A549 (cell line): Measurements from ENCODE around the gene AGRN. TPM values are rescaled to one million over a fixed set of nuclear protein-coding genes. Genes with fewer than 3 reads are reported as not detected.

Source experiments
- ATAC-seq, 2 experiments: fragments of 200-7000 bp in 1 of 2; fragments of >200 bp in 1 of 2; cut with Nextera tagmentation in 1 of 2; cut with Tn5 transposase in 1 of 2; 3 replicates each; pipeline versions ENCODE4 v1.8.0 to v1.9.1; 2018 to 2020; ENCODE audit warnings: mild to moderate bottlenecking in 1 of 2, moderate library complexity in 1 of 2
- CTCF ChIA-PET: fragments of 300-600 bp; sonication (Branson Sonifier 250); formaldehyde crosslinking; extraction: SDS; loops from one replicate; lab custom pipeline; 2021; ENCODE audit warnings: antibody characterized with exemption, inconsistent platforms; lab: Yijun Ruan, JAX
- POLR2A ChIA-PET: fragments of 350-600 bp; formaldehyde crosslinking; extraction: SDS; loops from one replicate; lab custom pipeline; 2021; ENCODE audit warnings: antibody characterized with exemption, inconsistent platforms; lab: Yijun Ruan, JAX
- DNase-seq, 2 experiments: peaks; one replicate each; pipeline versions ENCODE4 v3.0.0 to v3.0.0-alpha.2; 2011 to 2016; ENCODE audit warnings: low read depth in 1 of 2, low spot score in 1 of 2
- FAIRE-seq: peaks from 2 replicates; lab custom pipeline; 2011; peaks lifted over from hg19 to GRCh38; lab: Jason Lieb, UNC
- H3K27ac ChIP-seq, 2 experiments: fragments of >200 bp; sonication (Bioruptor Twin); formaldehyde crosslinking; 3 replicates each; pipeline ENCODE4 v1.5.1; 2016 to 2017
- H3K4me1 ChIP-seq: fragments of >200 bp; sonication (Bioruptor Twin); formaldehyde crosslinking; 3 replicates; pipeline ENCODE4 v1.6.1; 2016
- H3K4me2 ChIP-seq: fragments of >200 bp; sonication (Bioruptor Twin); formaldehyde crosslinking; 3 replicates; pipeline ENCODE4 v1.6.1; 2016
- H3K4me3 ChIP-seq: fragments of >200 bp; sonication (Bioruptor Twin); formaldehyde crosslinking; 3 replicates; pipeline ENCODE4 v1.5.1; 2016
- H3K9me3 ChIP-seq: fragments of >200 bp; sonication (Bioruptor Twin); formaldehyde crosslinking; 3 replicates; pipeline ENCODE4 v1.6.1; 2016
- BHLHE40 ChIP-seq: IDR thresholded peaks from 2 replicates; pipeline ENCODE4 v1.6.1; 2012; ENCODE audit warnings: low read depth, low read length, inconsistent platforms
- CBX8 ChIP-seq: fragments of 200-600 bp; sonication (generic); IDR thresholded peaks from 2 replicates; pipeline ENCODE4 v1.6.1; 2016
- CHD2 ChIP-seq: fragments of 150-350 bp; IDR thresholded peaks from 2 replicates; pipeline ENCODE4 v1.6.1; 2014; ENCODE audit warnings: low read length; ENCODE audit not compliant: partially characterized antibody
- EHMT2 ChIP-seq: fragments of 200-600 bp; sonication (generic); IDR thresholded peaks from 2 replicates; pipeline ENCODE4 v1.6.1; 2016; ENCODE audit warnings: antibody characterized with exemption, low read depth, mild to moderate bottlenecking, moderate library complexity
- HDAC2 ChIP-seq: fragments of 200-600 bp; sonication (generic); IDR thresholded peaks from 2 replicates; pipeline ENCODE4 v1.6.1; 2016
- HOXA7 ChIP-seq: fragments of 250-450 bp; sonication (Bioruptor Pico); IDR thresholded peaks from 2 replicates; pipeline ENCODE4 v1.5.0; 2020; ENCODE audit warnings: mild to moderate bottlenecking, moderate library complexity
- HOXB13 ChIP-seq: fragments of 250-450 bp; sonication (Bioruptor Pico); IDR thresholded peaks from 2 replicates; pipeline ENCODE4 v1.5.0; 2020; ENCODE audit warnings: low read depth, mild to moderate bottlenecking, moderate library complexity
- HOXB5 ChIP-seq: fragments of 250-450 bp; sonication (Bioruptor Pico); IDR thresholded peaks from 2 replicates; pipeline ENCODE4 v1.5.0; 2020; ENCODE audit warnings: mild to moderate bottlenecking, moderate library complexity
- JUNB ChIP-seq: fragments of >200 bp; sonication (Bioruptor Twin); formaldehyde crosslinking; IDR thresholded peaks from 2 replicates; pipeline ENCODE4 v1.6.1; 2016
- MAFK ChIP-seq: fragments of 450-650 bp; IDR thresholded peaks from 2 replicates; pipeline ENCODE4 v1.6.1; 2014; ENCODE audit not compliant: partially characterized antibody
- MAZ ChIP-seq: fragments of 150-350 bp; IDR thresholded peaks from 2 replicates; pipeline ENCODE4 v1.6.1; 2014; ENCODE audit warnings: antibody characterized with exemption, low read depth, low read length, borderline replicate concordance
- MYC ChIP-seq: IDR thresholded peaks from 2 replicates; pipeline ENCODE4 v1.6.1; 2012; ENCODE audit warnings: mild to moderate bottlenecking, inconsistent platforms, low read length, improper control_type of control experiment, borderline replicate concordance
- NFE2L2 ChIP-seq: fragments of 150-350 bp; conservative IDR thresholded peaks from 2 replicates; pipeline ENCODE4 v1.6.1; 2014; ENCODE audit warnings: low read length
- PHF8 ChIP-seq: fragments of 200-600 bp; sonication (generic); IDR thresholded peaks from 2 replicates; pipeline ENCODE4 v1.6.1; 2016; ENCODE audit warnings: low read depth, mild to moderate bottlenecking, antibody characterized with exemption, moderate library complexity, borderline replicate concordance
- RFX5 ChIP-seq: fragments of 450-650 bp; IDR thresholded peaks from 2 replicates; pipeline ENCODE4 v1.7.1; 2014; ENCODE audit warnings: antibody characterized with exemption, mild to moderate bottlenecking, moderate library complexity
- SMC3 ChIP-seq: fragments of >200 bp; sonication (Bioruptor Twin); formaldehyde crosslinking; IDR thresholded peaks from 3 replicates; pipeline ENCODE4 v1.6.1; 2018; ENCODE audit warnings: inconsistent platforms
- TFCP2L1 ChIP-seq: fragments of 250-450 bp; sonication (Bioruptor Pico); IDR thresholded peaks from 2 replicates; pipeline ENCODE4 v1.5.0; 2021; ENCODE audit warnings: mild to moderate bottlenecking
- TP53 ChIP-seq: fragments of 250-450 bp; sonication (Bioruptor Pico); IDR thresholded peaks from 2 replicates; pipeline ENCODE4 v1.5.0; 2021; ENCODE audit warnings: mild to moderate bottlenecking, moderate library complexity
- ZC3H11A ChIP-seq: fragments of 450-650 bp; IDR thresholded peaks from 2 replicates; pipeline ENCODE4 v1.6.1; 2014; ENCODE audit warnings: antibody characterized with exemption, mild to moderate bottlenecking
- WGBS: methylation state at CpG from one replicate; pipeline ENCODE4 v1.1.6; 2017; ENCODE audit errors: missing lambda C conversion rate; 5-methylcytosine and 5-hydroxymethylcytosine counted together
- polyA plus RNA-seq, 4 experiments: library from polyadenylated mRNA; depleted of rRNA in 3 of 4; stranded (reverse); fragments of >200 nt; fragmentation: RNase III in 1 of 4; extraction: RNeasy Plus Mini Kit Qiagen cat#74134 plus additional on column Dnase treatment in 1 of 4; gene quantifications; 2 replicates in 3 of 4; 3 replicates in 1 of 4; pipeline ENCODE4 v1.2.3, GENCODE V29; 2011 to 2017
- TF ChIP-seq, protein P1 (sequence below): IDR thresholded peaks from 2 replicates; pipeline ENCODE4 v1.6.1; 2012
- TF ChIP-seq, protein P2 (sequence below): fragments of >200 bp; sonication (Bioruptor Twin); formaldehyde crosslinking; IDR thresholded peaks from 2 replicates; pipeline ENCODE4 v1.6.1; 2016
- TF ChIP-seq, protein P3 (sequence below): fragments of >200 bp; sonication (Bioruptor Twin); formaldehyde crosslinking; IDR thresholded peaks from 3 replicates; pipeline ENCODE4 v1.5.1; 2016
- TF ChIP-seq, protein P4 (sequence below): fragments of 200-600 bp; sonication (generic); IDR thresholded peaks from 2 replicates; pipeline ENCODE4 v1.6.1; 2016; ENCODE audit warnings: antibody characterized with exemption, mild to moderate bottlenecking, moderate library complexity

AGRN gene
- polyA plus RNA-seq, 2 of the 4 experiments (the other 2 are of a cell fraction) = 23.9 to 90.9 TPM

DNA sequence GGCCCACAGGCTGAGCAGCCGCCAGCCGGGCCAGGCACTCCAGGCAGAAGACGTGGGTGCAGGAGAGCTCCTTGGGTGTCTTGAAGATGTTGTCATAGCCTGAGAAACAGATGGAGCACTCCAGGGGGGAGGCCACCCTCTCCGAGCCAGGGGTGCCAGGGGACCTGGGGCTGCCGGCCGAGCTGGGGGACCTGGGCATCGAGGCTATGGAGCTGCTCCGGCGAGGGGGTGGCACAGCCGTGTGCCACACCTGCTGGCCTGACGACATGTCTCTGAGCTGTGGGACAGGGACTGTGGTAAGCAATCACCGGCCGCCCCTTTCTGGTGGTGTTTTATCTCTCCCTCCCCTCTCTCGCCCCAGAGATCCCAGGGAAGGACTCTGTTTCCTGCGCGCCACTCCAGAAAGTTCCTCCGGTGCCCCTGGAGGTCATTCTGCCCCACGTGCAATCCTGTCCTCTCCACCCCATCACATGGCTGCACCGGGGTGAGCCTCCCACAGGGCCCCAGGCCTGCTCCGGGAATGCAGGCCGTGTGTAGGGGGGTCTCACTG lies 52.5 kb downstream of the AGRN start:
- FAIRE-seq (no peak), ATAC-seq (no peak), DNase-seq (no peak)
- H3K27ac ChIP-seq = peak overlapping the region in 1 of 2 experiments; percentile 18; a peak in 1 of 6 replicates
- H3K4me2 ChIP-seq = no peak overlapping the region
- no peak overlapping the region for H3K4me3 ChIP-seq
- CTCF ChIA-PET = interaction anchor here (1.3 to 2.0 kb wide), 3 partner anchors 8 to 70 kb away, joined by 3 to 6 read pairs (median 5); no protein-coding TSS in a partner anchor
- no peak for TF ChIP-seq RFX5
- no peak for TF ChIP-seq TFCP2L1 (CRISPR knock-in tag)
- TF ChIP-seq HDAC2 = no peak
- no peak for TF ChIP-seq CBX8
- TF ChIP-seq EHMT2 = no peak
- no peak for TF ChIP-seq MYC
- TF ChIP-seq, protein P1, sequence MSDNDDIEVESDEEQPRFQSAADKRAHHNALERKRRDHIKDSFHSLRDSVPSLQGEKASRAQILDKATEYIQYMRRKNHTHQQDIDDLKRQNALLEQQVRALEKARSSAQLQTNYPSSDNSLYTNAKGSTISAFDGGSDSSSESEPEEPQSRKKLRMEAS = no peak
- TF ChIP-seq, protein P2, sequence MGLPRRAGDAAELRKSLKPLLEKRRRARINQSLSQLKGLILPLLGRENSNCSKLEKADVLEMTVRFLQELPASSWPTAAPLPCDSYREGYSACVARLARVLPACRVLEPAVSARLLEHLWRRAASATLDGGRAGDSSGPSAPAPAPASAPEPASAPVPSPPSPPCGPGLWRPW = no peak
- no peak for TF ChIP-seq NFE2L2
- no peak for TF ChIP-seq TP53 (CRISPR knock-in tag)
- TF ChIP-seq, protein P3, sequence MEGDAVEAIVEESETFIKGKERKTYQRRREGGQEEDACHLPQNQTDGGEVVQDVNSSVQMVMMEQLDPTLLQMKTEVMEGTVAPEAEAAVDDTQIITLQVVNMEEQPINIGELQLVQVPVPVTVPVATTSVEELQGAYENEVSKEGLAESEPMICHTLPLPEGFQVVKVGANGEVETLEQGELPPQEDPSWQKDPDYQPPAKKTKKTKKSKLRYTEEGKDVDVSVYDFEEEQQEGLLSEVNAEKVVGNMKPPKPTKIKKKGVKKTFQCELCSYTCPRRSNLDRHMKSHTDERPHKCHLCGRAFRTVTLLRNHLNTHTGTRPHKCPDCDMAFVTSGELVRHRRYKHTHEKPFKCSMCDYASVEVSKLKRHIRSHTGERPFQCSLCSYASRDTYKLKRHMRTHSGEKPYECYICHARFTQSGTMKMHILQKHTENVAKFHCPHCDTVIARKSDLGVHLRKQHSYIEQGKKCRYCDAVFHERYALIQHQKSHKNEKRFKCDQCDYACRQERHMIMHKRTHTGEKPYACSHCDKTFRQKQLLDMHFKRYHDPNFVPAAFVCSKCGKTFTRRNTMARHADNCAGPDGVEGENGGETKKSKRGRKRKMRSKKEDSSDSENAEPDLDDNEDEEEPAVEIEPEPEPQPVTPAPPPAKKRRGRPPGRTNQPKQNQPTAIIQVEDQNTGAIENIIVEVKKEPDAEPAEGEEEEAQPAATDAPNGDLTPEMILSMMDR = no peak
- TF ChIP-seq ZC3H11A = no peak
- TF ChIP-seq JUNB = no peak
- no peak for TF ChIP-seq SMC3
- TF ChIP-seq PHF8 = no peak
- peaks cover 28% of the 10 kb centered on the region for H3K4me1 ChIP-seq
- WGBS = 80% methylated on average over 10 of the region's 21 CpGs
- POLR2A ChIA-PET = no interaction called here
- H3K9me3 ChIP-seq = no peaks in the 10 kb centered on the region

DNA sequence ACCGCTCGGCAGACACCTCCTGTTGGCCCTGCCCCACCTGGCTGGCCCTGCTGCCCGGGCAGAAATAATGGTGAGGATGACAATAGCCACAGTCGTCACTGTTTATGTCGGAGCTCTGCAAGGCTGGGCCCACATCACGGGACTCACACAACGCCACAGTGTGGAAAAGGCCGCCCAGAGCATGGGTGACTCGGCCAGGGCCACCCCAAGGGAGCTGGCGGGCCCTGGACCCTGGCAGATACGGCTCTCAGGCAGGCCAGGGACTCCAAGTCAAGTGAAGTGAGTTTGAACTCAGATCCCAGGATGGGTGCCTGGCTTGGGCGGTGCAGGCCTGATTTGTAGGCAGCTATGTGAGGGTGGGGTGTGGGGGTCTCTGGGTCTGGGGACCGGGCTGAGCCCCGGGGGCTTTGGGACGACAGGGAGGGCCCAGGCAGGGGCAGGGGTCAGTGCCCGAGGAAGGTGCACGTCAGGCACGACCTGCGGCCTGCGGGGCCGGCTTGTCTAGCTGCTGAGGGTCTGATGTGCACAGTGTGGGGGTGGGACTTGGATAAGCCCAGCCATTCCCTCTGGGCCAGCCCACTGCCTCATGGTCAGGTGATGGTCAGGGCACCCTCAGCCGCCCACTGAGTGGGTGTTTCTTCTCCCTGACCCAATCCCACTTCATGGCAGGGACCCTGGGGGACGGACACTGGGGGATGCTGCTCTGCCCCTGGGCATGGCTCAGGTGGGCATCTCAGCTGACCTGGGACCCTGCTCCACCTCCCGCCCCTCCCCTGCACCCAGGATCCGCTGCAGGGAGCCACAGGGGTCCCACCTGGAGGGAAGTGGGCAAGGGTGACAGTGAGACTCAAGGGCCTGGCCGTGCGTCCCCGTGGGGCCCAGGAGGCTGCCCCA lies 53.2 kb downstream of the AGRN start:
- Histone ChIP-seq H3K4me3 (no peak overlapping the region), H3K27ac (peak overlapping the region in 1 of 2 experiments; percentile 63; a peak in 2 of 6 replicates), H3K4me1 (peaks cover 28% of the 10 kb centered on the region), H3K4me2 (no peak overlapping the region), H3K9me3 (no peaks in the 10 kb centered on the region)
- no peak for FAIRE-seq
- ATAC-seq = no peak
- ChIA-PET CTCF (interaction anchor here (1.0 to 2.0 kb wide), 3 partner anchors 9 to 57 kb away, joined by 3 to 6 read pairs (median 4); no protein-coding TSS in a partner anchor), POLR2A (no interaction called here)
- WGBS = 74% methylated on average over 11 of the region's 28 CpGs
- DNase-seq = no peak
- TF ChIP-seq BHLHE40 (no peak), HOXA7 (CRISPR knock-in tag) (no peak), MAZ (no peak), CHD2 (no peak), HOXB13 (CRISPR knock-in tag) (no peak), RFX5 (no peak), HOXB5 (CRISPR knock-in tag) (no peak), MAFK (no peak)
- TF ChIP-seq, protein P4, sequence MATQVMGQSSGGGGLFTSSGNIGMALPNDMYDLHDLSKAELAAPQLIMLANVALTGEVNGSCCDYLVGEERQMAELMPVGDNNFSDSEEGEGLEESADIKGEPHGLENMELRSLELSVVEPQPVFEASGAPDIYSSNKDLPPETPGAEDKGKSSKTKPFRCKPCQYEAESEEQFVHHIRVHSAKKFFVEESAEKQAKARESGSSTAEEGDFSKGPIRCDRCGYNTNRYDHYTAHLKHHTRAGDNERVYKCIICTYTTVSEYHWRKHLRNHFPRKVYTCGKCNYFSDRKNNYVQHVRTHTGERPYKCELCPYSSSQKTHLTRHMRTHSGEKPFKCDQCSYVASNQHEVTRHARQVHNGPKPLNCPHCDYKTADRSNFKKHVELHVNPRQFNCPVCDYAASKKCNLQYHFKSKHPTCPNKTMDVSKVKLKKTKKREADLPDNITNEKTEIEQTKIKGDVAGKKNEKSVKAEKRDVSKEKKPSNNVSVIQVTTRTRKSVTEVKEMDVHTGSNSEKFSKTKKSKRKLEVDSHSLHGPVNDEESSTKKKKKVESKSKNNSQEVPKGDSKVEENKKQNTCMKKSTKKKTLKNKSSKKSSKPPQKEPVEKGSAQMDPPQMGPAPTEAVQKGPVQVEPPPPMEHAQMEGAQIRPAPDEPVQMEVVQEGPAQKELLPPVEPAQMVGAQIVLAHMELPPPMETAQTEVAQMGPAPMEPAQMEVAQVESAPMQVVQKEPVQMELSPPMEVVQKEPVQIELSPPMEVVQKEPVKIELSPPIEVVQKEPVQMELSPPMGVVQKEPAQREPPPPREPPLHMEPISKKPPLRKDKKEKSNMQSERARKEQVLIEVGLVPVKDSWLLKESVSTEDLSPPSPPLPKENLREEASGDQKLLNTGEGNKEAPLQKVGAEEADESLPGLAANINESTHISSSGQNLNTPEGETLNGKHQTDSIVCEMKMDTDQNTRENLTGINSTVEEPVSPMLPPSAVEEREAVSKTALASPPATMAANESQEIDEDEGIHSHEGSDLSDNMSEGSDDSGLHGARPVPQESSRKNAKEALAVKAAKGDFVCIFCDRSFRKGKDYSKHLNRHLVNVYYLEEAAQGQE = no peak
